PFSK-1 (cell line): Measurements from ENCODE around the gene SAFB.

ENCODE experiments used
- FOXP2 ChIP-seq: optimal IDR thresholded peaks from 2 replicates; pipeline ENCODE3; 2011; ENCODE audit warnings: borderline replicate concordance, control low read depth, inconsistent platforms; ENCODE audit not compliant: insufficient read depth; ENCODE audit errors: extremely low read length, extremely low read depth
- POLR2AphosphoS5 ChIP-seq: IDR thresholded peaks from 2 replicates; pipeline ENCODE4 v1.6.1; 2012; ENCODE audit warnings: low read depth, mild to moderate bottlenecking, control low read depth, low read length, moderate library complexity
- SIN3A ChIP-seq: IDR thresholded peaks from 2 replicates; pipeline ENCODE4 v1.6.1; 2012; ENCODE audit warnings: mild to moderate bottlenecking, low read length, moderate library complexity, borderline replicate concordance; ENCODE audit not compliant: insufficient read depth
- TAF1 ChIP-seq: IDR thresholded peaks from 2 replicates; pipeline ENCODE4 v1.6.1; 2012; ENCODE audit warnings: low read length, control low read depth, borderline replicate concordance; ENCODE audit not compliant: insufficient read depth
- TF ChIP-seq, protein P1 (sequence below), 2 experiments: IDR thresholded peaks; 2 replicates each; pipeline versions ENCODE4 v1.6.1 to v1.8.0; 2011 to 2012; ENCODE audit warnings: low read depth in 2 of 2, low read length in 2 of 2, control low read depth in 1 of 2, inconsistent platforms in 1 of 2, mild to moderate bottlenecking in 1 of 2, moderate library complexity in 1 of 2; ENCODE audit not compliant: insufficient read depth in 1 of 2

SAFB gene

GRCh38 chr19:5686647-5687359 is 63.9 kb downstream of the SAFB start:
- TF ChIP-seq, protein P1, sequence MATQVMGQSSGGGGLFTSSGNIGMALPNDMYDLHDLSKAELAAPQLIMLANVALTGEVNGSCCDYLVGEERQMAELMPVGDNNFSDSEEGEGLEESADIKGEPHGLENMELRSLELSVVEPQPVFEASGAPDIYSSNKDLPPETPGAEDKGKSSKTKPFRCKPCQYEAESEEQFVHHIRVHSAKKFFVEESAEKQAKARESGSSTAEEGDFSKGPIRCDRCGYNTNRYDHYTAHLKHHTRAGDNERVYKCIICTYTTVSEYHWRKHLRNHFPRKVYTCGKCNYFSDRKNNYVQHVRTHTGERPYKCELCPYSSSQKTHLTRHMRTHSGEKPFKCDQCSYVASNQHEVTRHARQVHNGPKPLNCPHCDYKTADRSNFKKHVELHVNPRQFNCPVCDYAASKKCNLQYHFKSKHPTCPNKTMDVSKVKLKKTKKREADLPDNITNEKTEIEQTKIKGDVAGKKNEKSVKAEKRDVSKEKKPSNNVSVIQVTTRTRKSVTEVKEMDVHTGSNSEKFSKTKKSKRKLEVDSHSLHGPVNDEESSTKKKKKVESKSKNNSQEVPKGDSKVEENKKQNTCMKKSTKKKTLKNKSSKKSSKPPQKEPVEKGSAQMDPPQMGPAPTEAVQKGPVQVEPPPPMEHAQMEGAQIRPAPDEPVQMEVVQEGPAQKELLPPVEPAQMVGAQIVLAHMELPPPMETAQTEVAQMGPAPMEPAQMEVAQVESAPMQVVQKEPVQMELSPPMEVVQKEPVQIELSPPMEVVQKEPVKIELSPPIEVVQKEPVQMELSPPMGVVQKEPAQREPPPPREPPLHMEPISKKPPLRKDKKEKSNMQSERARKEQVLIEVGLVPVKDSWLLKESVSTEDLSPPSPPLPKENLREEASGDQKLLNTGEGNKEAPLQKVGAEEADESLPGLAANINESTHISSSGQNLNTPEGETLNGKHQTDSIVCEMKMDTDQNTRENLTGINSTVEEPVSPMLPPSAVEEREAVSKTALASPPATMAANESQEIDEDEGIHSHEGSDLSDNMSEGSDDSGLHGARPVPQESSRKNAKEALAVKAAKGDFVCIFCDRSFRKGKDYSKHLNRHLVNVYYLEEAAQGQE (IDR thresholded peaks at IDR 0.05; ENCODE audit: insufficient read depth in 1 of 2, low read depth in 2 of 2, low read length in 2 of 2): 0 out of 4 replicates have a peak, but pooled peaks of 1 of the 2 experiments have one; percentile 45
- TF ChIP-seq POLR2AphosphoS5 (peak; percentile 42; the same call in 1 of the 2 replicates), TAF1 (no peak), SIN3A (no peak)

GRCh38 chr19:5687360-5688198 is 64.7 kb downstream of the SAFB start:
- TF ChIP-seq FOXP2: no peak
- TF ChIP-seq POLR2AphosphoS5: no peak
- TF ChIP-seq, protein P1 (IDR thresholded peaks at IDR 0.05; ENCODE audit: insufficient read depth in 1 of 2, low read depth in 2 of 2, low read length in 2 of 2): 0 out of 4 replicates have a peak, but pooled peaks of 1 of the 2 experiments have one; percentile 32
- TF ChIP-seq TAF1: no peak
- no peak for TF ChIP-seq SIN3A

- peak; percentile 99 for TF ChIP-seq TAF1
- TF ChIP-seq POLR2AphosphoS5: peak; percentile 98
- TF ChIP-seq SIN3A: no peak
- TF ChIP-seq, protein P1 (IDR thresholded peaks at IDR 0.05; ENCODE audit: insufficient read depth in 1 of 2, low read depth in 2 of 2, low read length in 2 of 2): peak in 1 of 2 experiments; percentile 45; a peak in 1 of 4 replicates
Observed at GRCh38 chr19:5690125-5690954, 67.5 kb downstream of the SAFB start, which contains the start of gene RPL36. TSS of gene RPL36 (plus strand) at chr19:5690295. CDS start at chr19:5690508, 213 bp downstream.

- TF ChIP-seq, protein P1 (IDR thresholded peaks at IDR 0.05; ENCODE audit: insufficient read depth in 1 of 2, low read depth in 2 of 2, low read length in 2 of 2): no peak
- TF ChIP-seq TAF1 (0 out of 2 replicates have a peak, but pooled peaks have one; percentile 15), POLR2AphosphoS5 (peak; percentile 64), FOXP2 (no peak), SIN3A (peak; percentile 56; the same call in 1 of the 2 replicates)
Observed at GRCh38 chr19:5690955-5691821, 68.3 kb downstream of the SAFB start.
